Measurements from ENCODE around the gene PNRC1. TPM values are rescaled to one million over a fixed set of nuclear protein-coding genes. Genes with fewer than 3 reads are reported as not detected.

The PNRC1 gene
- total and polyA plus RNA-seq, 4 donors: 54.9 to 329 (median 141) TPM

- H3K27ac ChIP-seq (ENCODE audit: low read depth in 1 of 2, low read length in 1 of 2): no peak overlapping the region
- no peaks in the 10 kb centered on the region for H3K9me3 ChIP-seq (ENCODE audit: control insufficient read depth in 4 of 4, insufficient read depth in 3 of 4, low read length in 3 of 4)
- no peak overlapping the region for H3K4me3 ChIP-seq
- no peaks in the 10 kb centered on the region for H3K27me3 ChIP-seq (ENCODE audit: control insufficient read depth in 3 of 3, insufficient read depth in 3 of 3, low read length in 2 of 3)
- no peak for DNase-seq
- WGBS, 2 donors: 89 to 93% methylated on average over 8 of the region's 8 CpGs
- peaks cover 0 to 6% (median 0%) of the 10 kb centered on the region in 4 donors for H3K36me3 ChIP-seq (ENCODE audit: control insufficient read depth in 4 of 4, insufficient read depth in 4 of 4, low read length in 4 of 4)
- no peaks in the 10 kb centered on the region for H3K4me1 ChIP-seq (ENCODE audit: control insufficient read depth in 5 of 5, insufficient read depth in 5 of 5, low read length in 5 of 5)
- ATAC-seq (ENCODE audit: insufficient read depth, low FRiP score): no peak
- no peak overlapping the region for H3K9ac ChIP-seq (ENCODE audit: insufficient read depth in 1 of 2, low read length in 2 of 2)
- TF ChIP-seq CTCF (IDR thresholded peaks at IDR 0.05; ENCODE audit: control extremely low read depth, extremely low read depth): no peak
These were observed 17.9 kb downstream of the PNRC1 start for GRCh38 chr6:89098461-89098860.

GRCh38 chr6:89100114-89100513 lies 19.6 kb downstream of the PNRC1 start:
- no peak for TF ChIP-seq CTCF (IDR thresholded peaks at IDR 0.05; ENCODE audit: control extremely low read depth, extremely low read depth)
- Histone ChIP-seq H3K9me3 (ENCODE audit: control insufficient read depth in 4 of 4, insufficient read depth in 3 of 4, low read length in 3 of 4) (no peaks in the 10 kb centered on the region), H3K36me3 (ENCODE audit: control insufficient read depth in 4 of 4, insufficient read depth in 4 of 4, low read length in 4 of 4) (peaks cover 0 to 6% (median 0%) of the 10 kb centered on the region in 4 donors), H3K27ac (ENCODE audit: low read depth in 1 of 2, low read length in 1 of 2) (no peak overlapping the region), H3K4me3 (no peak overlapping the region), H3K4me1 (ENCODE audit: control insufficient read depth in 5 of 5, insufficient read depth in 5 of 5, low read length in 5 of 5) (no peaks in the 10 kb centered on the region), H3K27me3 (ENCODE audit: control insufficient read depth in 3 of 3, insufficient read depth in 3 of 3, low read length in 2 of 3) (no peaks in the 10 kb centered on the region), H3K9ac (ENCODE audit: insufficient read depth in 1 of 2, low read length in 2 of 2) (no peak overlapping the region)
- DNase-seq (no peak), ATAC-seq (ENCODE audit: insufficient read depth, low FRiP score) (no peak)
- WGBS, 2 donors: 97 to 100% methylated on average over 2 of the region's 2 CpGs

- ATAC-seq (ENCODE audit: insufficient read depth, low FRiP score) (no peak), DNase-seq (no peak)
- no peaks in the 10 kb centered on the region for H3K36me3 ChIP-seq (ENCODE audit: control insufficient read depth in 4 of 4, insufficient read depth in 4 of 4, low read length in 4 of 4)
- H3K4me3 ChIP-seq: no peak overlapping the region
- 81 to 90% methylated on average over 3 of the region's 3 CpGs for WGBS, 2 donors
- H3K9me3 ChIP-seq (ENCODE audit: control insufficient read depth in 4 of 4, insufficient read depth in 3 of 4, low read length in 3 of 4): no peaks in the 10 kb centered on the region
- TF ChIP-seq CTCF (IDR thresholded peaks at IDR 0.05; ENCODE audit: control extremely low read depth, extremely low read depth): no peak
- H3K27ac ChIP-seq (ENCODE audit: low read depth in 1 of 2, low read length in 1 of 2): no peak overlapping the region
- H3K4me1 ChIP-seq (ENCODE audit: control insufficient read depth in 5 of 5, insufficient read depth in 5 of 5, low read length in 5 of 5): no peaks in the 10 kb centered on the region
- H3K27me3 ChIP-seq (ENCODE audit: control insufficient read depth in 3 of 3, insufficient read depth in 3 of 3, low read length in 2 of 3): no peaks in the 10 kb centered on the region
- H3K9ac ChIP-seq (ENCODE audit: insufficient read depth in 1 of 2, low read length in 2 of 2): no peak overlapping the region
These were observed 29.7 kb downstream of the PNRC1 start for GRCh38 chr6:89110284-89110683.

GRCh38 chr6:89111933-89112332 lies 31.4 kb downstream of the PNRC1 start:
- no peak for TF ChIP-seq CTCF (IDR thresholded peaks at IDR 0.05; ENCODE audit: control extremely low read depth, extremely low read depth)
- Histone ChIP-seq H3K4me1 (ENCODE audit: control insufficient read depth in 5 of 5, insufficient read depth in 5 of 5, low read length in 5 of 5) (peaks cover 0 to 11% (median 2%) of the 10 kb centered on the region in 5 donors), H3K27me3 (ENCODE audit: control insufficient read depth in 3 of 3, insufficient read depth in 3 of 3, low read length in 2 of 3) (no peaks in the 10 kb centered on the region), H3K4me3 (no peak overlapping the region), H3K9me3 (ENCODE audit: control insufficient read depth in 4 of 4, insufficient read depth in 3 of 4, low read length in 3 of 4) (no peaks in the 10 kb centered on the region), H3K9ac (ENCODE audit: insufficient read depth in 1 of 2, low read length in 2 of 2) (no peak overlapping the region), H3K27ac (ENCODE audit: low read depth in 1 of 2, low read length in 1 of 2) (no peak overlapping the region), H3K36me3 (ENCODE audit: control insufficient read depth in 4 of 4, insufficient read depth in 4 of 4, low read length in 4 of 4) (no peaks in the 10 kb centered on the region)
- DNase-seq: no peak
- WGBS, 2 donors: 88 to 92% methylated on average over 9 of the region's 9 CpGs
- ATAC-seq (ENCODE audit: insufficient read depth, low FRiP score): no peak

All from lung (tissue), 12 donors.